ENCODE results near the gene IRX6. TPM values are rescaled to one million over a fixed set of nuclear protein-coding genes. Genes with fewer than 3 reads are reported as not detected.

The IRX6 gene
- total and polyA plus RNA-seq, 2 of the 13 experiments (the other 11 are each of a cell fraction or from before 2014, with no cell fraction given): not detected

- no TSS peak for BruUV-seq (replicated peaks)
- CTCF ChIA-PET (ENCODE audit: low intra/inter-chr PET ratio, low total read pairs): no interaction called here
Measured at GRCh38 chr16:55283812-55284717, 39.9 kb upstream of the IRX6 start.

GRCh38 chr16:55284718-55285099 lies 39.3 kb upstream of the IRX6 start:
- in situ Hi-C loops (cut with HindIII; ENCODE audit: extremely low pct_ligation_motif_present, low pct_unique_long_range_greater_than_20kb) (no loop called here), intact Hi-C loops (cut with micrococcal nuclease; ENCODE audit: unreplicated experiment) (no loop called here)
- Histone ChIP-seq H2AFZ (ENCODE audit: low read length) (no peak overlapping the region), H3K9me3 (ENCODE audit: low read length) (no peaks in the 10 kb centered on the region), H3K27me3 (ENCODE audit: control insufficient read depth in 1 of 2, insufficient read depth in 2 of 2, low read length in 2 of 2) (no peaks in the 10 kb centered on the region), H3K27ac (ENCODE audit: extremely low read length, insufficient read depth, low read length) (no peak overlapping the region), H3K36me3 (replicated peaks in 1 of 2; ENCODE audit: control insufficient read depth in 1 of 2, insufficient read depth in 2 of 2, low read length in 2 of 2) (no peaks in the 10 kb centered on the region), H3K4me3 (replicated peaks in 1 of 3; ENCODE audit: insufficient read depth in 1 of 3, low read depth in 2 of 3, low read length in 3 of 3) (no peak overlapping the region), H3K4me2 (ENCODE audit: low read depth, low read length) (no peak overlapping the region), H3K9ac (ENCODE audit: insufficient read depth, low read depth, low read length) (no peak overlapping the region), H3K79me2 (ENCODE audit: insufficient read depth, low read length) (no peaks in the 10 kb centered on the region), H3K4me1 (ENCODE audit: insufficient read depth, low read length) (no peaks in the 10 kb centered on the region), H4K20me1 (ENCODE audit: insufficient read depth, low read length) (no peaks in the 10 kb centered on the region)
- DNase-seq (ENCODE audit: low spot score) (no peak), FAIRE-seq (no peak), ATAC-seq (no peak)
- 37% methylated on average over 6 of the region's 6 CpGs for WGBS (ENCODE audit: low lambda C conversion rate)
- no TSS peak for BruUV-seq (replicated peaks)
- POLR2A ChIA-PET: no interaction called here
- TF ChIP-seq ZNF720 (CRISPR knock-in tag; IDR thresholded peaks at IDR 0.05) (no peak), NCOA1 (CRISPR knock-in tag; IDR thresholded peaks at IDR 0.05) (no peak), TBX2 (CRISPR knock-in tag; IDR thresholded peaks at IDR 0.05; ENCODE audit: borderline replicate concordance) (no peak), PLRG1 (conservative IDR thresholded peaks at IDR 0.05) (no peak), MNT (IDR thresholded peaks at IDR 0.05) (no peak), SRSF9 (IDR thresholded peaks at IDR 0.05; ENCODE audit: borderline replicate concordance, insufficient read depth, low read depth, low read length, poor library complexity, severe bottlenecking) (no peak), ATF4 (CRISPR knock-in tag; IDR thresholded peaks at IDR 0.05) (no peak), MED8 (CRISPR knock-in tag; IDR thresholded peaks at IDR 0.05; ENCODE audit: insufficient replicate concordance) (no peak)
- CTCF ChIA-PET (ENCODE audit: low intra/inter-chr PET ratio, low total read pairs): no interaction called here

More at GRCh38 chr16:55283812-55284717, 39.9 kb upstream of the IRX6 start:
- no peak overlapping the region for H3K4me2 ChIP-seq (ENCODE audit: low read depth, low read length)
- TF ChIP-seq HDAC1 (CRISPR knock-in tag; IDR thresholded peaks at IDR 0.05): no peak
- no peak for TF ChIP-seq ZNF10 (CRISPR knock-in tag; IDR thresholded peaks at IDR 0.05; ENCODE audit: borderline replicate concordance, low read depth)
- no peak for TF ChIP-seq GMEB1 (CRISPR knock-in tag; IDR thresholded peaks at IDR 0.05; ENCODE audit: borderline replicate concordance)
- H3K9me3 ChIP-seq (ENCODE audit: low read length): no peaks in the 10 kb centered on the region
- no peak overlapping the region for H3K4me3 ChIP-seq (replicated peaks in 1 of 3; ENCODE audit: insufficient read depth in 1 of 3, low read depth in 2 of 3, low read length in 3 of 3)
- FAIRE-seq (no peak), DNase-seq (ENCODE audit: low spot score) (no peak), ATAC-seq (no peak)
- in situ Hi-C loops (cut with HindIII; ENCODE audit: extremely low pct_ligation_motif_present, low pct_unique_long_range_greater_than_20kb): no loop called here
- H3K4me1 ChIP-seq (ENCODE audit: insufficient read depth, low read length): no peaks in the 10 kb centered on the region
- 27% methylated on average over 12 of the region's 12 CpGs for WGBS (ENCODE audit: low lambda C conversion rate)
- H3K9ac ChIP-seq (ENCODE audit: insufficient read depth, low read depth, low read length): no peak overlapping the region
- no peaks in the 10 kb centered on the region for H4K20me1 ChIP-seq (ENCODE audit: insufficient read depth, low read length)
- H3K36me3 ChIP-seq (replicated peaks in 1 of 2; ENCODE audit: control insufficient read depth in 1 of 2, insufficient read depth in 2 of 2, low read length in 2 of 2): no peaks in the 10 kb centered on the region
- POLR2A ChIA-PET: no interaction called here
- H2AFZ ChIP-seq (ENCODE audit: low read length): no peak overlapping the region
- H3K27ac ChIP-seq (ENCODE audit: extremely low read length, insufficient read depth, low read length): no peak overlapping the region
- H3K27me3 ChIP-seq (ENCODE audit: control insufficient read depth in 1 of 2, insufficient read depth in 2 of 2, low read length in 2 of 2): no peaks in the 10 kb centered on the region
- intact Hi-C loops (cut with micrococcal nuclease; ENCODE audit: unreplicated experiment): no loop called here
- H3K79me2 ChIP-seq (ENCODE audit: insufficient read depth, low read length): no peaks in the 10 kb centered on the region

All from HepG2 (cell line).